CD4-positive, CD25-positive, alpha-beta regulatory T cell (primary cell): ENCODE data around the gene PARD3. TPM values are rescaled to one million over a fixed set of nuclear protein-coding genes. Genes with fewer than 3 reads are reported as not detected.

ENCODE experiments used
- ATAC-seq, 2 donors: fragments of 150-1000 bp; cut with Tn5 transposase; one replicate each; pipeline ENCODE4 v1.10.0; 2021; ENCODE audit warnings: low read depth in 2 of 2, moderate number of reproducible peaks in 2 of 2, moderate library complexity in 1 of 2
- DNase-seq, 3 donors: peaks; one replicate each; pipeline versions ENCODE4 v3.0.0 to v3.0.0-alpha.2; 2012 to 2022; ENCODE audit warnings: mixed read lengths in 1 of 3
- H3K27ac ChIP-seq: one replicate; pipeline ENCODE4 v1.7.0; 2013; ENCODE audit warnings: mild to moderate bottlenecking, low read length; ENCODE audit not compliant: insufficient read depth, poor library complexity, severe bottlenecking
- H3K27me3 ChIP-seq: one replicate; pipeline ENCODE4 v1.7.0; 2013; ENCODE audit warnings: low read length; ENCODE audit not compliant: control insufficient read depth, insufficient read depth
- H3K36me3 ChIP-seq: one replicate; pipeline ENCODE4 v1.7.0; 2013; ENCODE audit warnings: mild to moderate bottlenecking, low read length, moderate library complexity; ENCODE audit not compliant: control insufficient read depth, insufficient read depth
- H3K4me1 ChIP-seq: 2 replicates; pipeline ENCODE4 v1.7.0; 2013; ENCODE audit warnings: mild to moderate bottlenecking, low read length; ENCODE audit not compliant: insufficient read depth, control insufficient read depth, poor library complexity, severe bottlenecking
- H3K4me3 ChIP-seq: one replicate; pipeline ENCODE4 v1.7.0; 2013; ENCODE audit warnings: low read depth, mild to moderate bottlenecking, low read length, moderate library complexity
- H3K9me3 ChIP-seq, 2 experiments: 1 replicate in 1 of 2; 2 replicates in 1 of 2; pipeline ENCODE4 v1.7.0; 2013; ENCODE audit warnings: low read length in 2 of 2, mild to moderate bottlenecking in 1 of 2, moderate library complexity in 1 of 2; ENCODE audit not compliant: control insufficient read depth in 2 of 2
- H3K27ac Mint-ChIP-seq, 3 donors: one replicate each; pipeline ENCODE4 v1.8.0; 2020 to 2022; ENCODE audit warnings: mild to moderate bottlenecking in 3 of 3, mixed read lengths in 3 of 3, moderate library complexity in 2 of 3
- H3K27me3 Mint-ChIP-seq: one replicate; pipeline ENCODE4 v1.8.0; 2022; ENCODE audit warnings: mild to moderate bottlenecking, mixed read lengths
- H3K36me3 Mint-ChIP-seq: one replicate; pipeline ENCODE4 v1.8.0; 2020; ENCODE audit warnings: mixed read lengths
- H3K4me1 Mint-ChIP-seq, 4 donors: one replicate each; pipeline ENCODE4 v1.8.0; 2020 to 2022; ENCODE audit warnings: mixed read lengths in 4 of 4, mild to moderate bottlenecking in 1 of 4
- H3K4me3 Mint-ChIP-seq, 4 donors: one replicate each; pipeline ENCODE4 v1.8.0; 2020 to 2022; ENCODE audit warnings: mild to moderate bottlenecking in 4 of 4, mixed read lengths in 4 of 4, moderate library complexity in 3 of 4
- H3K9me3 Mint-ChIP-seq, 7 donors: one replicate each; pipeline ENCODE4 v1.8.0; 2020 to 2022; ENCODE audit warnings: mixed read lengths in 7 of 7, mild to moderate bottlenecking in 3 of 7, moderate library complexity in 2 of 7
- polyA plus RNA-seq, 4 donors: library from polyadenylated mRNA; unstranded; fragments of 300-500 nt; fragmentation: Illumina TruSeq; gene quantifications; one replicate each; pipeline ENCODE4 v1.2.3, GENCODE V29; 2021
- total RNA-seq: library from RNA; stranded (reverse); gene quantifications from one replicate; pipeline ENCODE4 v1.2.3, GENCODE V29; 2022

PARD3 gene
- total and polyA plus RNA-seq, 5 donors from 2014 or later = 0.08 to 0.79 TPM; not detected in 3

GRCh38 chr10:34340934-34341333 is 474.2 kb downstream of the PARD3 start:
- H3K27me3 ChIP-seq = no peaks in the 10 kb centered on the region
- Mint-ChIP-seq H3K9me3 (peaks cover 0 to 4% (median 0%) of the 10 kb centered on the region in 7 donors), H3K4me3 (no peak overlapping the region), H3K27me3 (no peaks in the 10 kb centered on the region), H3K36me3 (no peaks in the 10 kb centered on the region), H3K27ac (no peak overlapping the region), H3K4me1 (no peaks in the 10 kb centered on the region)
- H3K36me3 ChIP-seq = no peaks in the 10 kb centered on the region
- no peaks in the 10 kb centered on the region for H3K4me1 ChIP-seq
- H3K27ac ChIP-seq = no peak overlapping the region
- DNase-seq (no peak), ATAC-seq (no peak)
- no peaks in the 10 kb centered on the region for H3K9me3 ChIP-seq
- H3K4me3 ChIP-seq = no peak overlapping the region

- Mint-ChIP-seq H3K27me3 (no peaks in the 10 kb centered on the region), H3K4me1 (no peaks in the 10 kb centered on the region), H3K27ac (no peak overlapping the region), H3K36me3 (no peaks in the 10 kb centered on the region), H3K4me3 (no peak overlapping the region), H3K9me3 (peaks cover 0 to 4% (median 0%) of the 10 kb centered on the region in 7 donors)
- Histone ChIP-seq H3K36me3 (no peaks in the 10 kb centered on the region), H3K27ac (no peak overlapping the region), H3K4me1 (no peaks in the 10 kb centered on the region), H3K27me3 (no peaks in the 10 kb centered on the region), H3K9me3 (no peaks in the 10 kb centered on the region), H3K4me3 (no peak overlapping the region)
- no peak for ATAC-seq
- no peak for DNase-seq
These were observed 475.1 kb downstream of the PARD3 start for GRCh38 chr10:34339816-34340553.

- Mint-ChIP-seq H3K4me1 (no peaks in the 10 kb centered on the region), H3K4me3 (no peak overlapping the region), H3K9me3 (peaks cover 0 to 4% (median 0%) of the 10 kb centered on the region in 7 donors), H3K27ac (no peak overlapping the region), H3K36me3 (no peaks in the 10 kb centered on the region), H3K27me3 (no peaks in the 10 kb centered on the region)
- no peaks in the 10 kb centered on the region for H3K4me1 ChIP-seq
- no peaks in the 10 kb centered on the region for H3K27me3 ChIP-seq
- H3K27ac ChIP-seq = no peak overlapping the region
- no peaks in the 10 kb centered on the region for H3K9me3 ChIP-seq
- ATAC-seq (no peak), DNase-seq (no peak)
- H3K4me3 ChIP-seq = no peak overlapping the region
- no peaks in the 10 kb centered on the region for H3K36me3 ChIP-seq
These were observed 477.2 kb downstream of the PARD3 start for GRCh38 chr10:34337917-34338316.

- ATAC-seq = no peak
- no peak overlapping the region for H3K4me3 ChIP-seq
- H3K27ac ChIP-seq = no peak overlapping the region
- H3K27me3 ChIP-seq = no peaks in the 10 kb centered on the region
- Mint-ChIP-seq H3K27me3 (peaks cover 4% of the 10 kb centered on the region), H3K4me1 (no peaks in the 10 kb centered on the region), H3K36me3 (no peaks in the 10 kb centered on the region), H3K4me3 (no peak overlapping the region), H3K9me3 (peaks cover 0 to 4% (median 0%) of the 10 kb centered on the region in 7 donors), H3K27ac (no peak overlapping the region)
- no peak for DNase-seq
- no peaks in the 10 kb centered on the region for H3K4me1 ChIP-seq
- no peaks in the 10 kb centered on the region for H3K9me3 ChIP-seq
- H3K36me3 ChIP-seq = no peaks in the 10 kb centered on the region
These were observed 479.0 kb downstream of the PARD3 start for GRCh38 chr10:34335960-34336690.

GRCh38 chr10:34334908-34335307 is 480.2 kb downstream of the PARD3 start:
- Mint-ChIP-seq H3K27ac (no peak overlapping the region), H3K9me3 (no peaks in the 10 kb centered on the region), H3K27me3 (peaks cover 4% of the 10 kb centered on the region), H3K4me1 (no peaks in the 10 kb centered on the region), H3K36me3 (no peaks in the 10 kb centered on the region), H3K4me3 (no peak overlapping the region)
- Histone ChIP-seq H3K4me3 (no peak overlapping the region), H3K27ac (no peak overlapping the region), H3K27me3 (no peaks in the 10 kb centered on the region), H3K9me3 (no peaks in the 10 kb centered on the region), H3K4me1 (no peaks in the 10 kb centered on the region), H3K36me3 (no peaks in the 10 kb centered on the region)
- DNase-seq (no peak), ATAC-seq (no peak)

- Mint-ChIP-seq H3K9me3 (no peaks in the 10 kb centered on the region), H3K27ac (no peak overlapping the region), H3K27me3 (peaks cover 4% of the 10 kb centered on the region), H3K4me3 (no peak overlapping the region), H3K36me3 (no peaks in the 10 kb centered on the region), H3K4me1 (no peaks in the 10 kb centered on the region)
- H3K36me3 ChIP-seq = no peaks in the 10 kb centered on the region
- DNase-seq (no peak), ATAC-seq (no peak)
- no peak overlapping the region for H3K27ac ChIP-seq
- H3K27me3 ChIP-seq = no peaks in the 10 kb centered on the region
- no peaks in the 10 kb centered on the region for H3K9me3 ChIP-seq
- H3K4me3 ChIP-seq = no peak overlapping the region
- H3K4me1 ChIP-seq = no peaks in the 10 kb centered on the region
These were observed 481.6 kb downstream of the PARD3 start for GRCh38 chr10:34333513-34333912.

GRCh38 chr10:34327184-34327583 is 487.9 kb downstream of the PARD3 start:
- no peak overlapping the region for H3K27ac ChIP-seq
- no peaks in the 10 kb centered on the region for H3K36me3 ChIP-seq
- Mint-ChIP-seq H3K27me3 (peaks cover 9% of the 10 kb centered on the region), H3K27ac (no peak overlapping the region), H3K4me3 (no peak overlapping the region), H3K4me1 (no peaks in the 10 kb centered on the region), H3K9me3 (peaks cover 0 to 5% (median 0%) of the 10 kb centered on the region in 7 donors), H3K36me3 (no peaks in the 10 kb centered on the region)
- H3K27me3 ChIP-seq = no peaks in the 10 kb centered on the region
- no peaks in the 10 kb centered on the region for H3K4me1 ChIP-seq
- H3K4me3 ChIP-seq = no peak overlapping the region
- no peaks in the 10 kb centered on the region for H3K9me3 ChIP-seq
- ATAC-seq (no peak), DNase-seq (no peak)

GRCh38 chr10:34323192-34323591 is 491.9 kb downstream of the PARD3 start:
- no peaks in the 10 kb centered on the region for H3K36me3 Mint-ChIP-seq
- no peaks in the 10 kb centered on the region for H3K36me3 ChIP-seq
- H3K9me3 ChIP-seq = no peaks in the 10 kb centered on the region
- H3K27me3 Mint-ChIP-seq = peaks cover 6% of the 10 kb centered on the region
- peaks cover 0 to 5% (median 0%) of the 10 kb centered on the region in 7 donors for H3K9me3 Mint-ChIP-seq
- H3K27ac ChIP-seq = no peak overlapping the region
- H3K4me3 ChIP-seq = no peak overlapping the region
- H3K27ac Mint-ChIP-seq = no peak overlapping the region
- H3K27me3 ChIP-seq = no peaks in the 10 kb centered on the region
- no peak overlapping the region for H3K4me3 Mint-ChIP-seq
- H3K4me1 Mint-ChIP-seq = no peaks in the 10 kb centered on the region
- ATAC-seq = no peak
- no peaks in the 10 kb centered on the region for H3K4me1 ChIP-seq
- no peak for DNase-seq
